Measurements from ENCODE around the gene PTPRD. TPM values are rescaled to one million over a fixed set of nuclear protein-coding genes. Genes with fewer than 3 reads are reported as not detected.
A peak's percentile ranks its signal among the peaks of the same experiment; 100 is the strongest.

The PTPRD gene
- total and polyA plus RNA-seq, 2 donors from 2014 or later: 6.4 to 78.9 TPM

DNA sequence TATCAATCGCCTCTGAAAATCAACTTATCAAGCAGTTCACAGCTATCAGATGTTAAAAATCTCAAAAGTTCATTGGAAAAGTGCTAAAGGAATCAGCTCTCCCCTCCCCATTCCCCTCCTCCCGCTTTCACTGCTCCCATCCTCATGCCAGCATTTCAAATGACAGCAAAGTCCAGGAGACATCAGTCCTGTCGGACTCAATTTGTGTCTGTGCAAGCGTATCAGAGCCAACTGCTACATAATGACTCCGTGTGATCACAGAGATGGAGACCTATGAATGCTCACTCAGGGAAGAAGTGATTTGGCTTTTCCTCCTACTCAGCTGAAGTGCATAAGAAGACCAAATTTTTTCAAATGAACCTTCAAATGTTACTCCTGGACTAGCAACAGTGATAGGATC lies 1876.0 kb downstream of the PTPRD start:
- H3K27me3 ChIP-seq (ENCODE audit: control insufficient read depth, insufficient read depth, low read length): no peaks in the 10 kb centered on the region
- no peak overlapping the region for H3K9ac ChIP-seq (ENCODE audit: low read length in 3 of 3)
- H3K9me3 ChIP-seq (ENCODE audit: control insufficient read depth in 2 of 3, insufficient read depth in 1 of 3, low read length in 3 of 3): no peaks in the 10 kb centered on the region
- DNase-seq (peak in 1 of 5 donors; percentile 53), FAIRE-seq (no peak)
- no peak overlapping the region for H3K27ac ChIP-seq (ENCODE audit: low read depth in 2 of 2, low read length in 2 of 2)
- TF ChIP-seq, protein P1, sequence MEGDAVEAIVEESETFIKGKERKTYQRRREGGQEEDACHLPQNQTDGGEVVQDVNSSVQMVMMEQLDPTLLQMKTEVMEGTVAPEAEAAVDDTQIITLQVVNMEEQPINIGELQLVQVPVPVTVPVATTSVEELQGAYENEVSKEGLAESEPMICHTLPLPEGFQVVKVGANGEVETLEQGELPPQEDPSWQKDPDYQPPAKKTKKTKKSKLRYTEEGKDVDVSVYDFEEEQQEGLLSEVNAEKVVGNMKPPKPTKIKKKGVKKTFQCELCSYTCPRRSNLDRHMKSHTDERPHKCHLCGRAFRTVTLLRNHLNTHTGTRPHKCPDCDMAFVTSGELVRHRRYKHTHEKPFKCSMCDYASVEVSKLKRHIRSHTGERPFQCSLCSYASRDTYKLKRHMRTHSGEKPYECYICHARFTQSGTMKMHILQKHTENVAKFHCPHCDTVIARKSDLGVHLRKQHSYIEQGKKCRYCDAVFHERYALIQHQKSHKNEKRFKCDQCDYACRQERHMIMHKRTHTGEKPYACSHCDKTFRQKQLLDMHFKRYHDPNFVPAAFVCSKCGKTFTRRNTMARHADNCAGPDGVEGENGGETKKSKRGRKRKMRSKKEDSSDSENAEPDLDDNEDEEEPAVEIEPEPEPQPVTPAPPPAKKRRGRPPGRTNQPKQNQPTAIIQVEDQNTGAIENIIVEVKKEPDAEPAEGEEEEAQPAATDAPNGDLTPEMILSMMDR (IDR thresholded peaks at IDR 0.05; ENCODE audit: borderline replicate concordance, extremely low read depth, insufficient read depth): no peak
- no peak overlapping the region for H3K4me3 ChIP-seq (ENCODE audit: low read length in 3 of 3)
- H3K36me3 ChIP-seq (ENCODE audit: control insufficient read depth in 2 of 3, insufficient read depth in 3 of 3, low read length in 3 of 3): no peaks in the 10 kb centered on the region
- peaks cover 0 to 13% (median 8%) of the 10 kb centered on the region in 3 donors for H3K4me1 ChIP-seq (ENCODE audit: control insufficient read depth in 2 of 3, insufficient read depth in 2 of 3, low read depth in 1 of 3, low read length in 3 of 3)
- intact Hi-C loops (cut with DNase I): no loop called here

DNA sequence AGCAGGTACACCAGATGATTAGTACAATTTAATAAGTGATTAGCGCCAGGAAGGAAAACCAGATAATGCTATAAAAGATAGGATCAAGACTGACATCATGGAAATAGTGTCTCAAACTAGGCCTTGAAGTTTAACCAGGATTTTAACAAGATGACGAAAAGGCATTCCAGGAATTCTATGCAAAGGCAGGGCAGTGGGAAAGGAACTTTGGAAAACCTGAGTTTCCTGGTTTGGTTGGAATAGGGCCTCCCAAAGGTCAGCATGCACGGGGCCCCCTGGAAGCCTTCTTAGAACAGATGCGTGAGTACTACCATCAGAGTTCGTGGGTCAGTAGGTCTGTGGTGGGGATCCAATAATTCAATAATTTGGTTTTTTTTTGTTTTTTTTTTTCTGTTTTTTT lies 1878.0 kb downstream of the PTPRD start:
- peaks cover 0 to 13% (median 8%) of the 10 kb centered on the region in 3 donors for H3K4me1 ChIP-seq (ENCODE audit: control insufficient read depth in 2 of 3, insufficient read depth in 2 of 3, low read depth in 1 of 3, low read length in 3 of 3)
- H3K4me3 ChIP-seq (ENCODE audit: low read length in 3 of 3): no peak overlapping the region
- intact Hi-C loops (cut with DNase I): no loop called here
- H3K9ac ChIP-seq (ENCODE audit: low read length in 3 of 3): no peak overlapping the region
- H3K27ac ChIP-seq (ENCODE audit: low read depth in 2 of 2, low read length in 2 of 2): no peak overlapping the region
- H3K36me3 ChIP-seq (ENCODE audit: control insufficient read depth in 2 of 3, insufficient read depth in 3 of 3, low read length in 3 of 3): no peaks in the 10 kb centered on the region
- H3K9me3 ChIP-seq (ENCODE audit: control insufficient read depth in 2 of 3, insufficient read depth in 1 of 3, low read length in 3 of 3): no peaks in the 10 kb centered on the region
- TF ChIP-seq, protein P1 (IDR thresholded peaks at IDR 0.05; ENCODE audit: borderline replicate concordance, extremely low read depth, insufficient read depth): no peak
- FAIRE-seq (no peak), DNase-seq (peak in 2 of 5 donors; percentile 25 to 52)
- H3K27me3 ChIP-seq (ENCODE audit: control insufficient read depth, insufficient read depth, low read length): no peaks in the 10 kb centered on the region

DNA sequence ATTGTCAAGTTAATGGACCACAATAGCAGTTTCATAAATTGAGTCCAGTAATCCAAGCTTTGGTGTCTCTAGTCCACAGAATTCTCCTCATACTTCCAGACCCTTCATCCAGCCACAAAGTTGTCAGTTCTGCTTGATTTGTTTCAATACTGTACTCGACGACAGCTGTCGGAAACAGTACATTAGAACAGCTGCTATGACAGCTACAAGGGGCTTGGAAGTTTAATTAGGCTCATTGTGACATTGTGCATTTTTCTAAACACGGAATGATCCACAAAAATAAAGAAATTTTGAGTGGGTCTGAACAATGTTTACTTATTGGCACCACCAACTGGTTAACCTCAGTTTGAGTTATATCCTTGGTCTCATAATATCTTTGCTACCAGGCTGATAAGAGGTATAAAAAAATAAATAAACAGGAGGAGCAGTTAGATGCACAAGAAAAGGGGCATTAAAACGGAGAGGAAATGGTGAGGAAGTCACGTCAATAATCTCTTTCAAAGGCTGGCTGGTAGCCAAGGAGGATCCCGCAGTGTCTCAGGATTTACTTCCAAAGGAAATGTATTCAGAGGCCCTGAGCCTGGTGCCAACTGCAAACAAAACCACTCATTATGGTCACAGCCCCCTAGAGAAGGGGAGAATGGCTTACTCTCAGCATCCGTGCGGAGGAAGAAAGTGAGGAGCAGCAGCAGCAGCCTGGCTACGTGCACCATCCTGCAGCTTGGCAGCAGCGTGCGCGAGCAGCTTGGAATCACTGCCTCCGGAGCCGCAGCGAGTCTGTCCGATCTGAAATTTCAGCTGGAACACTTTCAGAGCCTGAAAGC lies 1879.5 kb downstream of the PTPRD start:
- Histone ChIP-seq H3K27me3 (ENCODE audit: control insufficient read depth, insufficient read depth, low read length) (no peaks in the 10 kb centered on the region), H3K4me3 (ENCODE audit: low read length in 3 of 3) (peak overlapping the region in 2 of 3 donors; percentile 15 to 28), H3K4me1 (ENCODE audit: control insufficient read depth in 2 of 3, insufficient read depth in 2 of 3, low read depth in 1 of 3, low read length in 3 of 3) (peaks cover 0 to 13% (median 8%) of the 10 kb centered on the region in 3 donors), H3K9me3 (ENCODE audit: control insufficient read depth in 2 of 3, insufficient read depth in 1 of 3, low read length in 3 of 3) (no peaks in the 10 kb centered on the region), H3K27ac (ENCODE audit: low read depth in 2 of 2, low read length in 2 of 2) (no peak overlapping the region), H3K9ac (ENCODE audit: low read length in 3 of 3) (peak overlapping the region in 1 of 3 donors; percentile 38), H3K36me3 (ENCODE audit: control insufficient read depth in 2 of 3, insufficient read depth in 3 of 3, low read length in 3 of 3) (no peaks in the 10 kb centered on the region)
- no peak for FAIRE-seq
- TF ChIP-seq, protein P1 (IDR thresholded peaks at IDR 0.05; ENCODE audit: borderline replicate concordance, extremely low read depth, insufficient read depth): no peak
- intact Hi-C loops (cut with DNase I): no loop called here
- peak; percentile 46 to 77 (median 65) for DNase-seq

Data from kidney (tissue), 14 donors.